Right lobe of liver (tissue), 4 donors: ENCODE data around the gene POLE.

ENCODE experiments used
- POLR2A ChIP-seq: fragments of 450-650 bp; IDR thresholded peaks from one replicate; pipeline ENCODE4 v1.6.1; 2017; ENCODE audit warnings: antibody characterized with exemption, mild to moderate bottlenecking
- TF ChIP-seq, protein P1 (sequence below), 4 donors: fragments of 200-600 bp in 3 of 4; fragments of 450-650 bp in 1 of 4; IDR thresholded peaks; one replicate each; pipeline versions ENCODE4 v1.5.1 to v1.8.0; 2016 to 2022; ENCODE audit warnings: antibody characterized with exemption in 4 of 4, mild to moderate bottlenecking in 2 of 4
- donor health status: DM: no; HTN: no; CAD: no.
- donor health status: DM: no; HTN: no; CAD: no.
- donor health status: DM: no; HTN: yes; CAD: no.

- TF ChIP-seq, protein P1, sequence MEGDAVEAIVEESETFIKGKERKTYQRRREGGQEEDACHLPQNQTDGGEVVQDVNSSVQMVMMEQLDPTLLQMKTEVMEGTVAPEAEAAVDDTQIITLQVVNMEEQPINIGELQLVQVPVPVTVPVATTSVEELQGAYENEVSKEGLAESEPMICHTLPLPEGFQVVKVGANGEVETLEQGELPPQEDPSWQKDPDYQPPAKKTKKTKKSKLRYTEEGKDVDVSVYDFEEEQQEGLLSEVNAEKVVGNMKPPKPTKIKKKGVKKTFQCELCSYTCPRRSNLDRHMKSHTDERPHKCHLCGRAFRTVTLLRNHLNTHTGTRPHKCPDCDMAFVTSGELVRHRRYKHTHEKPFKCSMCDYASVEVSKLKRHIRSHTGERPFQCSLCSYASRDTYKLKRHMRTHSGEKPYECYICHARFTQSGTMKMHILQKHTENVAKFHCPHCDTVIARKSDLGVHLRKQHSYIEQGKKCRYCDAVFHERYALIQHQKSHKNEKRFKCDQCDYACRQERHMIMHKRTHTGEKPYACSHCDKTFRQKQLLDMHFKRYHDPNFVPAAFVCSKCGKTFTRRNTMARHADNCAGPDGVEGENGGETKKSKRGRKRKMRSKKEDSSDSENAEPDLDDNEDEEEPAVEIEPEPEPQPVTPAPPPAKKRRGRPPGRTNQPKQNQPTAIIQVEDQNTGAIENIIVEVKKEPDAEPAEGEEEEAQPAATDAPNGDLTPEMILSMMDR (IDR thresholded peaks at IDR 0.05) = no peak
- TF ChIP-seq POLR2A = no peak
These were observed 94.7 kb downstream of the POLE start for GRCh38 chr12:132592282-132592970.
